CD4-positive, alpha-beta T cell treated with Interferon alpha-2 for 1 hour (primary cell): ENCODE measurements around the gene SCN3B.

Experiments
- DNase-seq, 2 donors: peaks; one replicate each; pipeline ENCODE4 v3.0.0-alpha.2; 2020 to 2022

The SCN3B gene

DNA sequence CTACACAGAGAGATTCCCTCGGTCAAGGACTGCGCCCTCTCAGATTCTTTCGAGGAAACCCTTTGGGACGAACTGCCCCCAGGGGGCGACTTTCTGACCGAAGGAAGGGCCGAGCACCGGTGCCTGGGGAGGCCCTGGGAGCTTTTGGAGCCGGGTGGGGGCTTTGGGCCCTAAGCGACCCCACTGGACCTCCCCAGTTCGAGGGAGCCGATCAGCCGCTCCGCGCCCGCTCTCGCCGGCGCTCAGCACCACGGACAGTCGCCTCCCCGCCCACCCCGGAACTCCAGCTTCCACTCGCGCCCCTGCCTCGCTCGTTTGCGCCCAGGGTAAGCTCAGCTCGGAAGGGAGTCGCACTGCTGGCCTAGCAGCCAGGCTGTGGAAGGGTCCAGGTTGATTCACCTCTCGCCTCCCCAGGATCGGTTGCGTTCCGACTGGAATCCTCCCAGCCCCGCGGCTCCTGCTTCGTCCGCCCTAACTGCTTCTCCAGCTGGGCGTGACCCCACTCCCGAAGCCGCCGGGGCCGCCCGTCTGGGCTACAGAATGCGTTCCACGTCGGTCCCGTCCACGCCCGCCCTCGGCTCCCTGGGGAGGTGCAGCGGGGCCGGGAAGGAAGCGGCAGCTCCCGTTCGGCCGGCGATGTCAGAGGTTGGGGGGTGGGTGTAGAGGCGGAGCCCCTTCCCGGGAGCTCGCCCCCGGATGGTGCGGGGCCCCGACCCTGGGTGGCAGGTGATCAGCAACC is 428 bp downstream of the SCN3B start:
- no peak for DNase-seq

- no peak for DNase-seq
Measured at GRCh38 chr11:123653483-123653826, 969 bp downstream of the SCN3B start.

DNA sequence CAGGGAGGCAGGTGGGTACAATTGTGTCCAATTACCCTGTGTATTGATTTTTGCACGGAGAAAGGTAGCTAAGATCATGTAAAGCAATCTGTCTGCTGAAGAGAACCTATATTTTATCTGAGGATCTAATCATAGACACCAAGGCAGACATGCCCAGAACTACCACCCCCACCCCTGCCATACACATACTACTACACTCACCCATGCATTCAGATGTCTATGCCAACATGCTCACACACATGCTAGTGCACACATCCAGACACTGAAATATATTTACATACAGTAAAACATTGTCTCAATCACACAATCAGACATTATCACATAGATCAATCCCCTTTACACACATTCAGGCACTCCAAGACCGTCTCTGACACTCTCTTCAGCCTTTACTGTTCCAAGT is 1.8 kb downstream of the SCN3B start:
- DNase-seq, result no peak

DNA sequence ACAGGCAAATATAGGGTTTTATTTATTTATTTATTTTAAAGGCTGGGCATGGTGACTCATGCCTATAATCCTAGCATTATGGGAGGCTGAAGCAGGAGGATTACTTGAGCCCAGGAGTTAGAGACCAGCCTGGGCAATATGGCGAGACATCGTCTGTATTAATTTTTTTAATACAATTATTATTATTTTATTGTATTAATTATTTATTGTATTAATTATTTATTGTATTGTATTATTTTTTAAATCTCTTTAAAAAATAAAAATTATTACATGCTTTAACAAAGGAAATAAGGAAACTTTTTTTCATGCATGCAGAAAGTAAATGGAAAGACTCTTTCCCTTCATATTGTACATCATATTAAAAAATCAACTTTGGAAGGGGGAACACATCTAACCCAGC is 3.5 kb downstream of the SCN3B start:
- DNase-seq, result no peak

GRCh38 chr11:123645286-123645975 is 9.0 kb downstream of the SCN3B start:
- no peak for DNase-seq

- DNase-seq, result no peak
Measured at GRCh38 chr11:123642435-123642834, 12.0 kb downstream of the SCN3B start.

GRCh38 chr11:123641495-123641840 is 13.0 kb downstream of the SCN3B start:
- no peak for DNase-seq

GRCh38 chr11:123640677-123641494 is 13.5 kb downstream of the SCN3B start:
- peak; percentile 28 to 30 for DNase-seq

DNA sequence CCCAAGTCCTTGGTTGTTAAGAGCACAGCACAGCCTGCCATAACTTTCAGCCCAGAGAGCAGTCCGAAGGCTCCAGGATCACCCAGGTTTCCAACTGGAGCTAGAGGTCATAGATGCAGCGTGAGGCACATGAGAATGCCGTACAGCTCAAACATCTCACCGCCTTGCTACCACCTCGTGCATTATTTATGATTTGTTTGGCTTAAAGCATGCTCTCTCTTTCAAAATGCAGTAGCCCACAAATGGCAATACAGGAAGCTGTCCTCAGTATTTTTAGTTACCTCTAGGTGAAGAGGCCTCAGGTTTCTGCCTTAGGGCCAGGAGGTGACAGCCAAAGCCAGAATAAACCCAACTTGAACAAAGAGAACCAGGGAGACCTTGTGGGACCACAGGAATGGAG is 14.4 kb downstream of the SCN3B start:
- DNase-seq, result no peak

DNA sequence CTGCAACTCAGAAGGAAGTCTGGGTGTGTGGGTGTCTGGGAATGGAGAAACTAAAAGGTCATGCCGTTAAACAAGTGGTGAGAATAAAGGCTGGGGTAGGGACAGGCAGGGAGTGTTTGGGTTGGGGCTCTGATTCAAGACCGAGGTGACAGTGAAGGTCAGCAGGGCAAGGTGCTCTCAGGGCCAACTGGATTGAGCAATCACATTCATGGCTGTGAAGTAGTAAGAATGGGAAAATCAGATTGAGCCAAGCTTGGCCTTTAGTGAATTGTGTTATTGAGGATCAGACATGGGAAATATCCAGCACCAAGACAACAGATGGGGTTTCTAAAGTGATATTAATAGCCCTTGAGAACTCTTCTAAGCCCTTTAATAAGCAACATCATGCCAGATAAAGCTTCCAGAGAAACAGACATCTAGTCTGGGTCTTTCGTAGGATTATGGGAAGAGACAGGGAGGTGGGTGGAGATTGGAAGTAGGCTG is 24.3 kb downstream of the SCN3B start:
- no peak for DNase-seq

GRCh38 chr11:123628936-123629683 is 25.3 kb downstream of the SCN3B start:
- no peak for DNase-seq

- DNase-seq, result no peak
Measured at GRCh38 chr11:123624974-123625373, 29.4 kb downstream of the SCN3B start.

GRCh38 chr11:123622576-123622975 is 31.8 kb downstream of the SCN3B start:
- DNase-seq, result no peak

GRCh38 chr11:123616505-123617198 is 37.8 kb downstream of the SCN3B start:
- no peak for DNase-seq

- DNase-seq, result no peak
Measured at GRCh38 chr11:123611698-123612097, 42.7 kb downstream of the SCN3B start.

GRCh38 chr11:123608945-123609344 is 45.5 kb downstream of the SCN3B start:
- no peak for DNase-seq

GRCh38 chr11:123608371-123608770 is 46.1 kb downstream of the SCN3B start:
- no peak for DNase-seq

- DNase-seq, result no peak
Measured at GRCh38 chr11:123607781-123608180, 46.6 kb downstream of the SCN3B start.

GRCh38 chr11:123603666-123604065 is 50.8 kb downstream of the SCN3B start:
- DNase-seq, result no peak

DNA sequence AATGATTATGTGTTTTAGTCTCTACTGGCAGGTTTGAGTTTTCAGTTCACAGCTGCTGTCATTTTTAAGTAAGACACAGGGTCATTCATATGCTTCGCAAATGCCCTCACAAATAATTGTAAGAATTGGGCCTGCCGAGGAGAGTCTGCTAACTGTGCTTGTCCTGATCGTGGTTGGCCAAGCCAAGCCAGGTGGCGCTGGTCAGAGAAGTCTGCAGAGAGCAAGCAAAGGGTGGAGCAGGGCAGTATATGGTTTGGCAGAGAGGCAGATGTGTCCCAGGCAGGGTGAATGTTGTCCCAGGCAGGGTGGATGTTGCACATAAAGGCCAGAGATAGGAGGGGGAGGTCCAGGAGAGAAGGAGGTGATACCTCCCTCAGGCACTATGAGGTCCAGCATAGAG is 52.7 kb downstream of the SCN3B start:
- DNase-seq, result no peak

DNA sequence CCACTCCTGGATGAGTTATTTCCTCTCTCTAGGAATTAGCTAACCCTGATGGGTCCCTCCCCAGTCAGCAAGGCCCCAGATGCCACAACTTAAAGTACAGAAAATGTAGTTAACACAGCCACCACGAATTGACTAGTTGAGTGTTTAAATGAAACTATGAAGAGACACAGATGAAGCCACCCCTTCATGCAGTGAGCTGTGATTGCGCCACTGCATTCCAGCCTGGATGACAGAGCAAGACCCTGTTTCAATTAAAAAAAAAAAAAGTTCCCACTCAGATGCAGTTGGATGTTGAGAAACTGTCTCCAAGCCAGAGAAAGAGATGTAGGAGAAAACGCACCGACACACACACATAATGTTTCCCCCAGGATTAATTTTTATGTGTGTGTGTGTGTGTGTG is 53.3 kb downstream of the SCN3B start:
- DNase-seq, result no peak

DNA sequence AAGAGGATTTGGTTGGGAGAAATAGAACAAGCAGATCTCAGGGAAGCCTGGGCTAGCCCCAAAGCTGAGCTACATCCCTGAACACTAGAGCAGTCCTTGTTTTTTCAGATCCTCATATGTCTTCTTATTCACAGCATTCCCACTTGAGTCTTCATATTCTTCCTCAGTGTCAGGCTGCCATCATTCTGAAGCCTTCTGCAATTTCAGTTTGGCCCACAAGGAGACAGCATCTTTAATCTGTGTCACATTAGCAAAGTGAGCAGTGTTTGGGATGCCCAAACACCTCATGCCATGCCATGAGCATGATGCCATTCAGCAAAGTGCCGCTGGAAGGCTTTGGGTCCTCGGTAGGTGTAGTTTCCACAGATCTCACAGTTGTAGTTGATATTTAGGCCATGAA is 56.6 kb downstream of the SCN3B start:
- DNase-seq, result no peak
